NB4 (cell line): ENCODE results near the gene FAM241A.

Experiments
- DNase-seq: peaks from one replicate; pipeline ENCODE4 v3.0.0; 2010; ENCODE audit warnings: low read depth
- H3K4me3 ChIP-seq: one replicate; pipeline ENCODE4 v1.5.1; 2011; ENCODE audit warnings: mild to moderate bottlenecking, low read depth, low read length, moderate library complexity
- MYC ChIP-seq: IDR thresholded peaks from 2 replicates; pipeline ENCODE4 v1.6.1; 2011; ENCODE audit warnings: low read depth, low read length
- POLR2A ChIP-seq: IDR thresholded peaks from 2 replicates; pipeline ENCODE4 v1.6.1; 2011; ENCODE audit warnings: mild to moderate bottlenecking; ENCODE audit not compliant: insufficient read length; ENCODE audit errors: extremely low read depth
- TF ChIP-seq, protein P1 (sequence below): IDR thresholded peaks from one replicate; pipeline ENCODE4 v1.5.1; 2012; ENCODE audit warnings: low read depth, low read length
- TF ChIP-seq, protein P2 (sequence below): IDR thresholded peaks from 2 replicates; pipeline ENCODE4 v1.6.1; 2011; ENCODE audit warnings: low read depth, low read length

FAM241A gene

DNA sequence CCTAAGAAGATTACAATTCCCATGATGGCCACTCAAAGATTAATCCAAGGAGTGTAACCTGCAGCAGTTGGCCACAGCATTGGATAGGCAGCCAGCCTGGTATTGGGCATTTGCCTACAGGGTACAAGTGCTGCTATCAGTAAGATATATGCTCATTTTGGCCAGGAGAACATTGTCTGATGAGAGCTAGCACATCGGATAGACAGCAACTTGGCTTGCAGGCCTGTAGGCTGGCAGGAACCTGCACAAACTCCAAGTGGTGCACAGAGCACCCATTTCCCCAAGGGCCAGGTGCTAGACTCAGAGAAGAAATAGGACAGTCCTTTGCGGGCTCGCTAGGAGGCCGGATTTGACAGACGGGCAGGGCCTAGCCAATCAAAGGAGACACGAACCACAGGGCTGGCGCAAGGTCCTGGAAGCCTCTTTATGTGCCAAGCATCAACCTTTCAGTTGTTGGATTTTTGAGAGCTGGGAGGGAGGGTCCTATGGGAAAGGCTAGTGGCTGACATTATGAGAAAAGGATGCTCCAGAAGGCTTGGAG is 74.6 kb downstream of the FAM241A start:
- DNase-seq = no peak
- no peak overlapping the region for H3K4me3 ChIP-seq
- TF ChIP-seq POLR2A = no peak
- TF ChIP-seq, protein P1, sequence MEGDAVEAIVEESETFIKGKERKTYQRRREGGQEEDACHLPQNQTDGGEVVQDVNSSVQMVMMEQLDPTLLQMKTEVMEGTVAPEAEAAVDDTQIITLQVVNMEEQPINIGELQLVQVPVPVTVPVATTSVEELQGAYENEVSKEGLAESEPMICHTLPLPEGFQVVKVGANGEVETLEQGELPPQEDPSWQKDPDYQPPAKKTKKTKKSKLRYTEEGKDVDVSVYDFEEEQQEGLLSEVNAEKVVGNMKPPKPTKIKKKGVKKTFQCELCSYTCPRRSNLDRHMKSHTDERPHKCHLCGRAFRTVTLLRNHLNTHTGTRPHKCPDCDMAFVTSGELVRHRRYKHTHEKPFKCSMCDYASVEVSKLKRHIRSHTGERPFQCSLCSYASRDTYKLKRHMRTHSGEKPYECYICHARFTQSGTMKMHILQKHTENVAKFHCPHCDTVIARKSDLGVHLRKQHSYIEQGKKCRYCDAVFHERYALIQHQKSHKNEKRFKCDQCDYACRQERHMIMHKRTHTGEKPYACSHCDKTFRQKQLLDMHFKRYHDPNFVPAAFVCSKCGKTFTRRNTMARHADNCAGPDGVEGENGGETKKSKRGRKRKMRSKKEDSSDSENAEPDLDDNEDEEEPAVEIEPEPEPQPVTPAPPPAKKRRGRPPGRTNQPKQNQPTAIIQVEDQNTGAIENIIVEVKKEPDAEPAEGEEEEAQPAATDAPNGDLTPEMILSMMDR = no peak
- TF ChIP-seq, protein P2, sequence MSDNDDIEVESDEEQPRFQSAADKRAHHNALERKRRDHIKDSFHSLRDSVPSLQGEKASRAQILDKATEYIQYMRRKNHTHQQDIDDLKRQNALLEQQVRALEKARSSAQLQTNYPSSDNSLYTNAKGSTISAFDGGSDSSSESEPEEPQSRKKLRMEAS = no peak
- no peak for TF ChIP-seq MYC

DNA sequence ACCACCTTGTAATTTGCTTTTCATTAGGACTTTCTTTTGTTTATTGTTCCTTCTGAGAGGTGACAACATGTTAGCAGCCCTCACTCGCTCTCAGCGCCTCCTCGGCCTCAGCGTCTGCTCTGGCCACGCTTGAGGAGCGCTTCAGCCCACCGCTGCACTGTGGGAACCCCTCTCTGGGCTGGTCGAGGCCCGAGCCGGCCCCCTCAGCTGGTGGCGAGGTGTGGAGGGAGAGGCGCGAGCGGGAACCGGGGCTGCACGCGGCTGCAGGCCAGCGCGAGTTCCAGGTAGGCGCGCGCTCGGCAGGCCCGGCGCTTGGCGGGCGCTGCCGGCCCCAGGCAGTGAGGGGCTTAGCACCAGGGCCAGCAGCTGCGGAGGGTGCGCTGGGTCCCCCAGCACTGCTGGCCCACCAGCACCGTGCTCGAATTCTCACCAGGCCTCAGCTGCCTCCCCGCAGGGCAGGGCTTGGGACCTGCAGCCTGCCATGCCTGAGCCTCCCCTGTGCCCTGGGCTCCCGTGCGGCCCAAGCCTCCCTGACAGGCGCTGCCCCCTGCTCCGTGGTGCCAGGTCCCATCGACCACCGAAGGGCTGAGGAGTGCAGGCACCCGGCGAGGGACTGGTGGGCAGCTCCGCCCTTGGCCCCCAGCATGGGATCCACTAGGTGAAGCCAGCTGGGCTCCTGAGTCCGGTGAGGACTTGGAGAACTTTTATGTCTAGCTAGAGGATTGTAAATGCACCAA is 77.1 kb downstream of the FAM241A start:
- TF ChIP-seq, protein P1 = no peak
- no peak for TF ChIP-seq MYC
- no peak for TF ChIP-seq POLR2A
- TF ChIP-seq, protein P2 = no peak
- DNase-seq = no peak
- H3K4me3 ChIP-seq = no peak overlapping the region

DNA sequence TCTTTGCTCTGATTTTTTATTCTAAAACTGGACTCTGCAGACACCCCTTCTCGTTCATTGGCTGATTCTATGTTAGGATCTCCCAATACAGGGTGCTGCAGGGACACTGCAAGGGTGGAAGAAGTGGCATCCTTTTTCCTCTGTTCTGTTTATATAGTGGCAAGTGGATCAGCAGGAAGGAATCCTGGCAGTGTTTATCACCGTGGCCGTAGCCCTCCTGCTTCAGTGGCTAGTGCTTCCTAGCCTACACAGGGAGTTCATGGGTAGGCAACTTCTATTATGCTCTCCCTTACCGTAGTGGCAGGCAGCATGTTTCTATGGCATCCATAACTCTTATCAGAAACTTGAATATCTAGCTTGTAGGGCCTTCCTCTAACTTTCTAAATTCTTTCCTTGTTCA is 79.9 kb downstream of the FAM241A start:
- no peak overlapping the region for H3K4me3 ChIP-seq
- DNase-seq = no peak
- TF ChIP-seq, protein P2 = no peak
- TF ChIP-seq POLR2A (no peak), MYC (no peak)
- TF ChIP-seq, protein P1 = no peak

DNA sequence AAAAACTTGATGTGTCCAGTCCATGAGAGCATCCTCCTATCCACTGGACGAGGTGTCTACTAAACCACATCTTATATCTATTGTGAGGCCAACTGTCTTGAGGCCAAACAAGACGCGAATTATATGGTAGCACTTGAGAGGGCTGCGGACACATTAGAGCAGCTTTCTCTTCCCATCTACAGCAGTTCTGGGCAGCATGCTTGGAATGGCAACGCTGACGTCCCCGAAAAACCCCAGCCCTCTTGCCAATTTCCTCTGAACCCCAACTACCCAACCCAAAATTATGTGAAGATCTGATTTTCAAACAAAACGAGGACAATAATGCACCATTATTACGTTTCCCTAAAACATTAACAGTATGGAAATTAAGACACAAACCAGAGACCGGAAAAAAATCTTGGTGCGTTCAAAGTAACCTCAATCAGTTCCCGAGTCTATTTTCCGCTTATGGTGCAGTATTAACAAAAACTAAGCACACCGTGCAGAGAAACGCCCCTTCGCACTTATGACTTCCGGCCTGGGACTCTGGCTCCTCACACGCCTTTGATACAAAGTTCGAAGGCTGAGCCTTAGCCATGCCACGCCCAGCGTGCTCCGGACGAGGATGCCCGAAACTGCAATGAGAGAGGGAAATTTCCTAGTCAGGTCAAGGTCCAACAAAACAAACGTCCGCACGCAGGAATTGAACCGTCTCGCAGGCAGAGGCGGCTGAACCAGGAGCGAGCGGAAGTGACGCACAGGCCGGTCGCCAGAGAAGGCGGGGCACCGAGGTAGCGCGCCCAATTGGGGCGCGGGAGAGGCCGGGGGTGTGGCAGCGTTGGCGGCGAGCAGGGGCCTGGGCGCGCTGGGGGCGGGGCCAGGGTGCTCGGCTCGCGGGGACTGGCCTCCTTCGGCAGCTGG is 85.9 kb downstream of the FAM241A start:
- peak; percentile 97 for DNase-seq
- peak overlapping the region; percentile 95 for H3K4me3 ChIP-seq
- TF ChIP-seq, protein P1 = no peak
- TF ChIP-seq POLR2A (peak; percentile 43), MYC (peak; percentile 64; the same call in 1 of the 2 replicates)
- TF ChIP-seq, protein P2 = peak; percentile 49; the same call in 1 of the 2 replicates

DNA sequence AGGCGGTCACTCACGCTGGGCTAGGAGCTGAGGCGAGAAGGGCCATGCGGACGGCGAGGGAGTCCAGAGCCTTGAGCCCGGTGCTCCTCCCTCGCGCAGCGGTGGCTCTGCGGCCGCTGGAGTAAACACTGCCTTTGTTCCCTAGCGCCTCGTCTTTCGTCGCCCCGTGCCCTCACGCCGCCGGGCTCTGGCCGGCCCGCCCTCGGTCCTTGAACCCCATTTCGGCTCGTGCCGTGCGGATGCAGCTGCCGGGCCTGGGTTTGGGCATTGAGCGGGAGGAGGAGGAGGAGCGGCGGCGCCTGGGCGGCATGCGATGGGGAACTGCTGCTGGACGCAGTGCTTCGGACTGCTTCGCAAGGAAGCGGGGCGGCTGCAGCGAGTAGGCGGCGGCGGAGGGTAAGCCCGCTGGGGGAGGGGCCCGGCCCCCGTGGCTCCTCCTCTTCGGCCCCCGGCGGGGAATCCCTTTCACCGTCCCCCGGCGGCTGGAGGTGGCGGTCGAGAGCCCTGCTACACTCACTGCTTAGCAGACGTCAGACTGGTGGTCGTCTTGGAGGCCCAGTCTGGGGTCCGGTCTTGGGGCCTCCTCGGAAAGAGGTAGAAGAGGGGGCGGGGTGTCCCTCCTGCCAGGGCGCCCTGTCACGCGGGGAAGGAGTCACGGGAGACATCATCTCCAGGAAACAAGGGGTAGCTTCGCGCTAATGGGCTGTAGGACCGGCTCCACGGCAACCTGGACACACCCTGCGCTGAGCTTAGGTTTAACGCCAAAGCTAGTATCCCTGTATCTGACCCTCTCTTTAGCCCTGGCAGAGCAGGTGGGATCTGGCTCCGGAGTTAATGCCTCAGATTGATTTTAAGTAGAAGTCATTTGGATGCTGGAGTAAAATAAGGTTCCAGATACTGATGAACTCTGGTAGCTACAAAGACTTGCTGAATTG is 86.8 kb downstream of the FAM241A start, which contains the start of gene AP1AR:
AP1AR (plus strand) TSS at position 9 of the 935 bp plus-strand sequence; CDS start at position 314, 305 bp downstream.
- peak within 1 kb of the TSS; percentile 95 for H3K4me3 ChIP-seq
- DNase-seq = peak; percentile 90
- TF ChIP-seq, protein P1 = peak; percentile 25
- TF ChIP-seq, protein P2 = no peak; the same call in 1 of the 2 replicates
- TF ChIP-seq POLR2A (peak; percentile 78), MYC (0 out of 2 replicates have a peak, but pooled peaks have one; percentile 1)
